Measurements from ENCODE around the gene GPC4. TPM values are rescaled to one million over a fixed set of nuclear protein-coding genes. Genes with fewer than 3 reads are reported as not detected.

GPC4 gene
- total and polyA plus RNA-seq, 10 of the 15 experiments (the other 5 are each of a cell fraction or from before 2014, with no cell fraction given): 0.04 to 5.8 (median 0.13) TPM

- no peak for TF ChIP-seq EP300 (IDR thresholded peaks at IDR 0.05; ENCODE audit: borderline replicate concordance in 1 of 2, control insufficient read depth in 1 of 2, low read depth in 2 of 2, low read length in 2 of 2)
- no peak for TF ChIP-seq ELK1 (IDR thresholded peaks at IDR 0.05; ENCODE audit: low read depth, low read length)
- no peak for TF ChIP-seq BCLAF1 (IDR thresholded peaks at IDR 0.05)
- TF ChIP-seq NKRF (conservative IDR thresholded peaks at IDR 0.05): no peak
- no peak for TF ChIP-seq MEF2B (IDR thresholded peaks at IDR 0.05; ENCODE audit: partially characterized antibody, poor library complexity, severe bottlenecking)
- no peak for TF ChIP-seq YBX1 (IDR thresholded peaks at IDR 0.05)
- no peak for TF ChIP-seq NFYB (IDR thresholded peaks at IDR 0.05; ENCODE audit: insufficient read depth, low read depth, low read length)
- TF ChIP-seq TCF3 (IDR thresholded peaks at IDR 0.05; ENCODE audit: borderline replicate concordance, insufficient read depth, low read depth, low read length): no peak
These were observed 147.7 kb downstream of the GPC4 start (continued) for GRCh38 chrX:133267621-133268020.
